Measurements from ENCODE around the gene LSM6.

The LSM6 gene

GRCh38 chr4:146186596-146186995 is 11.1 kb downstream of the LSM6 start:
- DNase-seq: no peak

- DNase-seq: no peak
Measured at GRCh38 chr4:146190456-146190855, 14.9 kb downstream of the LSM6 start.

- DNase-seq: no peak
Measured at GRCh38 chr4:146191766-146192458, 16.4 kb downstream of the LSM6 start.

GRCh38 chr4:146193628-146194027 is 18.1 kb downstream of the LSM6 start:
- DNase-seq: no peak

GRCh38 chr4:146194212-146194611 is 18.7 kb downstream of the LSM6 start:
- no peak for DNase-seq

- DNase-seq: no peak
Measured at GRCh38 chr4:146202665-146203064, 27.1 kb downstream of the LSM6 start.

GRCh38 chr4:146207410-146207809 is 31.9 kb downstream of the LSM6 start:
- no peak for DNase-seq

- DNase-seq: no peak
Measured at GRCh38 chr4:146210890-146211289, 35.4 kb downstream of the LSM6 start.

- DNase-seq: no peak
Measured at GRCh38 chr4:146211440-146211839, 35.9 kb downstream of the LSM6 start.

GRCh38 chr4:146212781-146213180 is 37.3 kb downstream of the LSM6 start:
- no peak for DNase-seq

- no peak for DNase-seq
Measured at GRCh38 chr4:146214238-146214637, 38.7 kb downstream of the LSM6 start, which contains the start of gene REELD1. Gene REELD1, plus strand, starts transcription at chr4:146214538. Its CDS starts 2,415 bp downstream, at chr4:146216953.

- no peak for DNase-seq
Measured at GRCh38 chr4:146222313-146222712, 46.8 kb downstream of the LSM6 start.

- no peak for DNase-seq
Measured at GRCh38 chr4:146224326-146224966, 48.9 kb downstream of the LSM6 start.

GRCh38 chr4:146229406-146229805 is 53.9 kb downstream of the LSM6 start:
- DNase-seq: no peak

GRCh38 chr4:146232131-146232722 is 56.7 kb downstream of the LSM6 start:
- peak in 1 of 2 experiments; percentile 17 for DNase-seq

- DNase-seq: no peak
Measured at GRCh38 chr4:146235654-146236177, 60.2 kb downstream of the LSM6 start.

GRCh38 chr4:146236216-146236615 is 60.7 kb downstream of the LSM6 start:
- no peak for DNase-seq

- DNase-seq: no peak
Measured at GRCh38 chr4:146237092-146237491, 61.6 kb downstream of the LSM6 start.

- DNase-seq: no peak
Measured at GRCh38 chr4:146238107-146238506, 62.6 kb downstream of the LSM6 start.

Measured in NCI-H526 (cell line).